ENCODE results near the gene PPP1R12B. TPM values are rescaled to one million over a fixed set of nuclear protein-coding genes. Genes with fewer than 3 reads are reported as not detected.
"Not testable (repeated sequence)": the region's sequence is repeated elsewhere in the genome, so short reads cannot be mapped to it uniquely, and the experiment has no call there.

PPP1R12B gene
- total RNA-seq, 4 donors from 2014 or later = 747 to 1,375 (median 979) TPM

DNA sequence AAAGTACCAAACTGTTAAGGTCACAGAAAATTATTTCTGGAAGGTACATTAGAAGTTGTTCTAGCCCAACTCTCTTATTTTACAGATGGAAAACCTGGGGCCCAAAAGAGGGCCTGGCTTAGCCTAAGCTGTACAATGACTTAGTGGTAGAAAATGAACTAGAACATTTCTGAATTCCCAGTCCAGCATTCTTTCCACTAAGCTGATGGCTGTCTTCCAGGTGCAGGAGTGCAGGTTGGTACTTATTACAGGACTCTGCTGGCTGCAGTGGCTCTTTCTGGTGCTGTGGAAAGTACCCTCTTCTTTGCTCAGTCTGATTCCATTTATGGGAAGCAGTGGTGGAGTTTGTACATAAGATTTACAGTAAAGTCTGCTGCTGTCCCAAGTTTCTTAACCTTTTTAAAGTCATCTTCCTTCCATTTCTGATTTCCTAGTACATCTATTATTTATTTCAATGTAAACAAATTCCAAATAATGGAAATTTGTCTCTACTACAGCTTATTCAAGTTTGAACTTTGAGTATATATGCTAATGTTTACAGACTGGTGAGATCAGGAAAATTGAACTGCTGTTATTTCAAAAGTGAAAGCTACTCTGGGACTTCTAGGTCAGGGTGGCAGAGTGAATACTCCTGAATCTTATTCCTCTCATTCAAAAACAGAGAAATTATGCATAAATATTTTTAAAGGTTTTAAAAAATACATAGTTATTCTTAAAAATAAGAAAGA, 171.8 kb downstream of the PPP1R12B start:
- not testable (repeated sequence) for H3K4me3 ChIP-seq, H3K27me3 ChIP-seq, H3K9me3 ChIP-seq, H3K36me3 ChIP-seq
- TF ChIP-seq POLR2AphosphoS5 (IDR thresholded peaks at IDR 0.05) = peak; percentile 58
- H3K4me1 ChIP-seq = peaks cover 4 to 57% (median 10%) of the 10 kb centered on the region in 3 donors
- H3K27ac ChIP-seq = peak overlapping the region; percentile 63 to 91 (median 78)
- peak; percentile 87 for ATAC-seq

DNA sequence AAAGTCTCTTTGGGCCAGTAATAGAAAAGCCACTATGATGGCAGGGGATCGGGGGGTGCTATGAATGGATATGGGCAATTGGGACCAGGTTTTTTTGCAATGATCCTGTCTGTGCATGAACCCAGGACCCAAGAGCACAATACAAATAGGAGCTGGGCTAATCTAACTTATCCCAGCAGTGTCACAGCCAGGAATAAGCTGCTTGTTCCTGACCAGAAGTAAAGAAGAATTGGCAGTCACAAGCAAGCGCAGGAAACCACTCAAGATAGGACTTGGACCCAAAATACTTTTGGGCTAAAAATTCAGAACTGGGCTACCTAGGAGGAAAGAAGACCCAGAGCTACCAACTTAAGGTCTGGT, 172.3 kb downstream of the PPP1R12B start:
- ATAC-seq, H3K36me3 ChIP-seq, H3K4me3 ChIP-seq, H3K27me3 ChIP-seq, H3K9me3 ChIP-seq: not testable (repeated sequence)
- WGBS, 2 donors (ENCODE audit: low coverage in 1 of 2) = 89% methylated on average over 1 to 2 of the region's 2 CpGs
- Histone ChIP-seq H3K27ac (peak overlapping the region in 3 of 4 donors; percentile 78 to 91 (median 79)), H3K4me1 (peaks cover 4 to 57% (median 10%) of the 10 kb centered on the region in 3 donors)

DNA sequence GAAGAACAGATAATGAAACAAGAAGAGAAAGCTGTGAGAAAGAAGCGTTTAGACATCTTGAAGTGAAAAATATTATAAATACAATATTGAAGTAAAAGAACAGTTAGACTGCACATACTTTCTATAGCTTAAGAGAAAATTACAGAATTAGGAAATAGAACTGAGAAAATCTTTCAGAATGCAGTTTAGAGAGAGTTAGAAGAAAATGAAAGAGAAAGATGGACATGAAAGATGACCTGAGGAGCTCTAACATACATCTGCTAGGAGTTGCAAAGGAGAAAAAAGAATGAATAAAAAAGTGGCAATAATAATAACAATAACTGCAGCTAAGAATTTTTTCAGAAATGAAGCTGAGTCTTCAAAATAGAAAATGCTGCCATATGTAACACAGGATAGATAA, 173.0 kb downstream of the PPP1R12B start:
- H3K36me3 ChIP-seq, ATAC-seq, H3K4me3 ChIP-seq, H3K27me3 ChIP-seq, H3K9me3 ChIP-seq: not testable (repeated sequence)
- peak overlapping the region in 2 of 4 donors; percentile 78 to 79 for H3K27ac ChIP-seq
- peaks cover 4 to 55% (median 10%) of the 10 kb centered on the region in 3 donors for H3K4me1 ChIP-seq
- 87 to 100% methylated on average over 1 of the region's 1 CpG for WGBS, 2 donors (ENCODE audit: low coverage in 1 of 2)

DNA sequence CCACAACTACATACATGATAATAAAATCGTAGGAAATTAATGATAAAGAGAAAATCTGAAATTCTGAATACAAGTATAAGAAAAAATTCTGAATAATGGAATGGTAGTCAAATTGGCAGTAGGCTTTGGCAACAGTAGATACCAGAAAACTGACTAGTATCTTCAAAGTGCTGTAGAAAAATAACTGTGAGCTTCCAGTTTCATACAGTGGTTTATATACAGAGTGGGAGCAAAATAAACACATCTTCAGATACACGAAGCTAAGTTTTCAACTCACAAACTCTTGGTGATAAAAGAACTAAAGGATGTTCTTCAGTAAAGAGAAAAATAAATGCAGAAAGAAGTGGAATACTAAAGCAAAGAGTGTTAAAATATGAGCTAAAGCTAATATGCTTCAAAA, 173.4 kb downstream of the PPP1R12B start:
- no peak overlapping the region for H3K4me3 ChIP-seq
- H3K9me3 ChIP-seq = no peaks in the 10 kb centered on the region
- no peak overlapping the region for H3K27ac ChIP-seq
- no peaks in the 10 kb centered on the region for H3K36me3 ChIP-seq
- 38 to 60% methylated on average over 1 to 2 of the region's 2 CpGs for WGBS, 2 donors (ENCODE audit: low coverage in 1 of 2)
- ATAC-seq = no peak
- H3K27me3 ChIP-seq = no peaks in the 10 kb centered on the region
- TF ChIP-seq EP300 (IDR thresholded peaks at IDR 0.05) = no peak
- peaks cover 4 to 51% (median 10%) of the 10 kb centered on the region in 3 donors for H3K4me1 ChIP-seq

DNA sequence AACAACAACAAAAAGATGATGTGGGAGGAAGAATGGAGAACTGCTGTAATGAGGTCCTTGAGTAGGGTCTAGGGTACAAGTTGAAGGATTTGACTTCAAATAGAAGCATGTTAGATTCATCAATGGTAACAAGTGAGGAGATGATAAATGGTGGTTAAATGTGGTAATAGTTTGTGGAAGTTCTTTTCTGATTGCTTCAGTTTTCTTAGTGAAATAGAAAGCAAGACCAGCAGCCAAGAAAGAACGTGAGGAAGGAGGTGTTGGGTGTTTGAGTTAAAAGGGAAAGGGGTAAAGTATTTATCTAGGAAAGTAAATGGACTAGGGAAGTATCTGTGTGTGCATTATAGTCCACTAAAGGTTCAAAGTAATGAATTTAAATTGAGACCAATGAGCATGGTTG, 177.6 kb downstream of the PPP1R12B start:
- H3K4me3 ChIP-seq, H3K27me3 ChIP-seq, H3K36me3 ChIP-seq, ATAC-seq, H3K27ac ChIP-seq, H3K4me1 ChIP-seq, H3K9me3 ChIP-seq: not testable (repeated sequence)
- 44 to 50% methylated on average over 1 of the region's 1 CpG for whole genome bisulfite sequencing, 2 donors (ENCODE audit: low coverage in 1 of 2)

DNA sequence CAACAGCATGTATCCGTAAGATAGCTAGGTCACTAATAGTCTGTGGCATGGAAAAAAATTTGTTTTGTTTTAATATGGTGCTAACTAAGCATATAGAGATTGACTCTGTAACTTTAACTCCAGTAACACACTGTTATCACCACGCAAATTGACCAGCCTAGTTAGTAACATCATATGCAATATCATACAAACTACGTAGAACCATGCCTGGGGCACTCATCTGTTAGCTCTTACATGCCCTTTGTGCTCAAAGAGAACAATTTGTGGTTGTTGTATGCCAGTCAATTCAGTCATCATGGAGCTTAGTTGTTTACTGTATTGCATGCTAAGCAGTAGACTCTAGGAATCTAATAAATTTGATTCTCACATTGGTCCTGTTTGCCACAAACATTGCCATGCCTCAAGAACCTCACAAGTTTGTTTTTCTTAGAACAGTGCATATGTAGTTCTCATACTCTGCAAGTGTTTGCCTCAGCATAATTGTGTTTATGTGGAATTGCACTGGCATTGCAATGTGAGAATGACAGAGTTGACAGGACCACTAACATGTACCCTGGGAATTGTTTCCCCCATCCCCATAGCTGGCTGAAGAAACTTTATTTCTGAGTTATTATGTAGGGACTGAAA, 179.7 kb downstream of the PPP1R12B start:
- not testable (repeated sequence) for H3K27ac ChIP-seq, H3K27me3 ChIP-seq, H3K9me3 ChIP-seq, H3K4me1 ChIP-seq, H3K36me3 ChIP-seq, ATAC-seq, H3K4me3 ChIP-seq
- 90 to 100% methylated on average over 1 to 2 of the region's 3 CpGs for WGBS, 2 donors (ENCODE audit: low coverage in 1 of 2)

DNA sequence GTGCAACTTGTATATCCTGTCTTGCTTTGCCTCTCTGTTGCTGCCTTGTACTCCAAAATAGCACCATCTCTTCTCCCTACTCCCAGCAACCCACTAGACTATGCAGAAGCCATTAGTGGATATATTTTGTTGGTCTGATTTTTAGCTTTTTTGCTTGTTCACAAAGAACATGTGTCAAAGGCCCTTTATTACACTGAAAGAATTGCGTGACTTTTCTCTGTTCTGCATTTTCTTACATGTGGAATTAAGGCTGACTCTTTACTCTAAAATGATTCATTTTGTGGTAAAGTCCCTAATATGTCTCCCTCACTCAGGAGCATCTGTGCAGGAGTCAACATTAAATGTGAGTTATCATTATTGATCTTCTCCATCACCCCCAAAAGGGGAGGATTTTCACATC, 182.2 kb downstream of the PPP1R12B start:
- not testable (repeated sequence) for H3K36me3 ChIP-seq, H3K27ac ChIP-seq, H3K4me3 ChIP-seq, H3K4me1 ChIP-seq, ATAC-seq, H3K9me3 ChIP-seq, H3K27me3 ChIP-seq
- 86 to 100% methylated on average over 1 of the region's 1 CpG for WGBS, 2 donors (ENCODE audit: low coverage in 1 of 2)

DNA sequence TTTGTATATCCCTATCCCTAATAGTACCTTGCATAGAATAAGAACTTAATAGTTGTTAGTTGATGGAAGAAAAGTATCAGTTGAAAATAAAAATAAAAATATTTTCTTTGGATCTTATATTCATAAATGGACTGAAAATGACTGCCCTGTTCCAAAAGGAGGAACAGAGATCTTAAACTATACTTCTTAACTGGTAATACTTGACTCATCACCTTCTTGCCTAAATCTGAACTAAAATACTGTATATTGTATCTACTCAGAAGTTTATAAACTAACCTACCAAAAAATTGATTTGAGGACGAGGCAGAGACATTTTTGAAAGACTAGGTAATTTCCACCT, 182.9 kb downstream of the PPP1R12B start:
- no peak for ATAC-seq
- no peaks in the 10 kb centered on the region for H3K9me3 ChIP-seq
- no peak for TF ChIP-seq POLR2A (IDR thresholded peaks at IDR 0.05)
- WGBS, 2 donors (ENCODE audit: low coverage in 1 of 2) = 20 to 57% methylated on average over 1 of the region's 1 CpG
- H3K4me3 ChIP-seq = no peak overlapping the region
- no peaks in the 10 kb centered on the region for H3K4me1 ChIP-seq
- H3K27me3 ChIP-seq = no peaks in the 10 kb centered on the region
- H3K36me3 ChIP-seq = no peaks in the 10 kb centered on the region
- H3K27ac ChIP-seq = no peak overlapping the region

DNA sequence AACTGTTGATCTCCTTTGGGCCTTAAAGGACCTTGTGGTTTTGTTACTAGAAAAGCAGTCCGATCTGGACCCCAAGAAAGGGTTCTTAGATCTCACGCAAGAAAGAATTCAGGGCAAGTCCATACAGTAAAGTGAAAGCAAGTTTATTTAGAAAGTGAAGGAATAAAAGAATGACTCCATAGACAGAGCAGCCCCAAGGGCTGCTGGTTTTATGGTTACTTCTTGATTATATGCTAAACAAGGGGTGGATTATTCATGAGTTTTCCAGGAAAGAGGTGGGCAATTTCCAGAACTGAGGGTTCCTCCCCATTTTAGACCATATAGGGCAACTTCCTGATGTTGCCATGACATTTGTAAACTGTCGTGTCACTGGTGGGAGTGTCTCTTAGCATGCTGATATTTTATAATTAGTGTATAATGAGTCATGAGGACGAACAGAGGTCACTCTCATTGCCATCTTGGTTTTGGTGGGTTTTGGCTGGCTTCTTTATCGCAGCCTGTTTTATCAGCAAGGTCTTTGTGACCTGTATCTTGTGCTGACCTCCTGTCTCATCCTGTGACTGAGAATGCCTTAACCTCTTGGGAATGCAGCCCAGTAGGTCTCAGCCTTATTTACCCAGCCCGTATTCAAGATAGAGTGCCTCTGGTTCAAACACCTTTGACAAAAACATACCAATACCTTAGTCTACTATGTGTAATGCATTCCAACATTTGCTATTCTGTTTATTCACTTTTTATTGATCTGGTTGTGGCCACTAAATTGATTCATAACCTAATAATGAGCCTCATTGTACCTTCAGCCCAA, 183.5 kb downstream of the PPP1R12B start:
- H3K9me3 ChIP-seq, ATAC-seq, H3K4me3 ChIP-seq, H3K4me1 ChIP-seq, H3K36me3 ChIP-seq, H3K27ac ChIP-seq, H3K27me3 ChIP-seq: not testable (repeated sequence)
- 66 to 74% methylated on average over 4 to 6 of the region's 6 CpGs for WGBS, 2 donors (ENCODE audit: low coverage in 1 of 2)

Data from gastroesophageal sphincter (tissue), 4 donors.